Brain microvascular endothelial cell (primary cell): Measurements from ENCODE around the gene ITPRID2.
"Not testable (repeated sequence)": the region's sequence is repeated elsewhere in the genome, so short reads cannot be mapped to it uniquely, and the experiment has no call there.

ENCODE experiments used
- DNase-seq: peaks from one replicate; pipeline ENCODE4 v3.0.0-alpha.2; 2020
- H3K27ac ChIP-seq: fragments of 250-450 bp; sonication (Bioruptor Pico); 2 replicates; pipeline ENCODE4 v1.5.1; 2020; ENCODE audit warnings: mild to moderate bottlenecking, moderate library complexity
- H3K27me3 ChIP-seq: fragments of 250-450 bp; sonication (Bioruptor Pico); replicated peaks from 2 replicates; pipeline ENCODE4 v1.5.1; 2020; ENCODE audit warnings: mild to moderate bottlenecking
- H3K36me3 ChIP-seq: fragments of 250-450 bp; sonication (Bioruptor Pico); replicated peaks from 2 replicates; pipeline ENCODE4 v1.5.1; 2020; ENCODE audit warnings: mild to moderate bottlenecking
- H3K4me3 ChIP-seq: 2 replicates; pipeline ENCODE4 v1.5.1; 2011; ENCODE audit warnings: low read depth, mild to moderate bottlenecking, control low read depth, low read length, moderate library complexity
- CTCF ChIP-seq: IDR thresholded peaks from 2 replicates; pipeline ENCODE4 v1.5.1; 2011; ENCODE audit warnings: low read depth, mild to moderate bottlenecking, moderate library complexity, low read length, control low read depth, inconsistent platforms; ENCODE audit errors: missing control alignments
- in situ Hi-C: cut with HindIII; loops from 2 replicates; pipeline ENCODE4 v1.10.0; 2017; ENCODE audit warnings: low sequenced_read_pairs, low pct_ligation_motif_present

ITPRID2 gene

GRCh38 chr2:181958726-181959125, 67.2 kb downstream of the ITPRID2 start:
- Histone ChIP-seq H3K27ac (no peak overlapping the region), H3K36me3 (no peaks in the 10 kb centered on the region), H3K4me3 (no peak overlapping the region), H3K27me3 (no peaks in the 10 kb centered on the region)
- in situ Hi-C loops, result no loop called here
- no peak for TF ChIP-seq CTCF
- no peak for DNase-seq

GRCh38 chr2:181959508-181959907, 68.0 kb downstream of the ITPRID2 start:
- no peak for DNase-seq
- no peak overlapping the region for H3K27ac ChIP-seq
- in situ Hi-C loops, result no loop called here
- no peak for TF ChIP-seq CTCF
- H3K27me3 ChIP-seq, result no peaks in the 10 kb centered on the region
- no peaks in the 10 kb centered on the region for H3K36me3 ChIP-seq
- no peak overlapping the region for H3K4me3 ChIP-seq

- DNase-seq, H3K27me3 ChIP-seq, H3K27ac ChIP-seq, H3K36me3 ChIP-seq, in situ Hi-C loops, H3K4me3 ChIP-seq: not testable (repeated sequence)
Measured at GRCh38 chr2:181961167-181961566, 69.6 kb downstream of the ITPRID2 start.

- Histone ChIP-seq H3K27me3 (no peaks in the 10 kb centered on the region), H3K27ac (no peak overlapping the region), H3K36me3 (no peaks in the 10 kb centered on the region), H3K4me3 (no peak overlapping the region)
- DNase-seq, result no peak
- in situ Hi-C loops, result no loop called here
- TF ChIP-seq CTCF, result no peak
Measured at GRCh38 chr2:181962142-181962541, 70.6 kb downstream of the ITPRID2 start.

GRCh38 chr2:181970160-181970794, 78.7 kb downstream of the ITPRID2 start:
- no peaks in the 10 kb centered on the region for H3K36me3 ChIP-seq
- peak; percentile 29 for TF ChIP-seq CTCF
- in situ Hi-C loops, result no loop called here
- no peak overlapping the region for H3K4me3 ChIP-seq
- H3K27ac ChIP-seq, result no peak overlapping the region
- DNase-seq, result no peak
- H3K27me3 ChIP-seq, result no peaks in the 10 kb centered on the region

GRCh38 chr2:181971032-181971431, 79.5 kb downstream of the ITPRID2 start:
- Histone ChIP-seq H3K36me3 (no peaks in the 10 kb centered on the region), H3K27me3 (no peaks in the 10 kb centered on the region), H3K27ac (no peak overlapping the region), H3K4me3 (no peak overlapping the region)
- no peak for DNase-seq
- in situ Hi-C loops, result no loop called here
- TF ChIP-seq CTCF, result no peak
